Activated CD4-positive, alpha-beta T cell treated with anti-CD3 and anti-CD28 coated beads, Interleukin-2, amount 50 U/mL, for 4 hours (primary cell): ENCODE results near the gene SH3GL2.

Source experiments
- DNase-seq, 2 experiments: peaks; one replicate each; pipeline ENCODE4 v3.0.0-alpha.2; 2020

SH3GL2 gene

DNA sequence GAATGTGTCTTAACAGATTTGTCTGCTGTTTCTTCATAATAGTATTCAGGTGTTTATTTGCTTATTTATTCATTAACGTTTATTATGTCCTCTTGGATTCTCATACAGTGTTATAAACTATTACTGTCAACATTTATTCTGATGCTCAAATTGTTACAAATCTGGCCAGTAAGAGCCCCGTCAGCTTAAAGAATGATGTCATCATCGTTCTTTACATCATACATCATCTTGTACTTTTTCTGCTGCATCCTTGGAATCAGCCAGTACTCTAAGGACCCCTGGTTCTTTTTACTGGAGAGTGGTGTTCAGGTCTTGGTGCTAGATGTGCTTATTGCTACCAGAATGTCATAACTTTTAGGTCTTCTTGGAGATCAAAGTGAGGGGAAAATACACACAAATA, 86.6 kb downstream of the SH3GL2 start:
- DNase-seq: no peak

DNA sequence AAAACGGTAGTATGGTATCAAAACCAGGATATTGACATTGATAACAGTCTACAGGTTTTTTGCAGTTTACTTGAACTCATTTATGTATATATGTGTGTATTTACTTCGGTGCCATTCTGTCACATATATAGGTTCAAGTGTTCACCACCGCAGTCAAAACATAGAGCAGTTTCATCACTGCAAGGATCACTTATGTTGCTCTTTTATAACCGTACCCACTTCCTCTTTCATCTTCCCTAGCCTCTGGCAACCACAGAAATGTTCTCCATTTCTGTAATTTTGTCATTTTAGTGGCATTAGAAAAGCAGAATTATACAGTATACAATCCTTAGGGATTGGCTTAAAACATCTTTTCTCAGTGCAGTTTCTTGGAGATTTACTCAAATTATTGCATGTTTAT, 90.3 kb downstream of the SH3GL2 start:
- no peak for DNase-seq

DNA sequence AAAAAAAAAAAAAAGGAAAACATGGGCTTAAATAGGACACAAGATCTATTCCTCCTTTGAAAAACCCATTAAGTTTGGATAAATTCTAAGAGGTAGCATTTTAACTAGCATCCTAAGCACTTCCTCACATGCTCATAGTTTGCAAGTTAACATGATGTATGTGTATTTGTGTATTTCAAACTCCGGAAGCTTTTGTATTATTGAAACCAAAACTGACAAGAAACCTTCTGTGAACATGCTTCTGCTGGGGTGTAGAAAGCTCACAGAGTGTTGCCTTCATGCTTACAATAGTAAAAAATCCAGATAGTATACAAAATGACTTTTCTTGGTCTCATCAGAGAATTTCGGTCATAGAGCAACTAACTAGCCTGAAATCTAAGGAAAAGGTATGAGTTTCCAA, 103.8 kb downstream of the SH3GL2 start:
- no peak for DNase-seq

DNA sequence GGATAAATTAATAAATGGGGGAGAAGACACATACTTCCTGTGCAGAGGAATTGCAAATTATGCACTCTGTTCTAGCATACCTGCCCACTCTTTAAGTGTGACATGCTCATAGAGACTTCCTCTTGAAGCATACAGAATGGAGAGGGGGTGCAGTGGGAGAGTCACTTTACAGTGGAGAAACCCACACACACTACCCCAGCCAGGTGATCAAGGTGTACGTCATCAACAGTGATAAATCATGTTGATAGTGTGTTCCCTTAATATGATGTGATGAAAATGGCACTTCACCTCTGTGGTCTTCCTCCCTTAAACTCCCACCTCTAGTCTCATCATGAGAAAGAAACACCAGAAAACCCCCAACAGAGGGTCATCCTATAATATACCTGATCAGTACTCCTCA, 110.0 kb downstream of the SH3GL2 start:
- no peak for DNase-seq

DNA sequence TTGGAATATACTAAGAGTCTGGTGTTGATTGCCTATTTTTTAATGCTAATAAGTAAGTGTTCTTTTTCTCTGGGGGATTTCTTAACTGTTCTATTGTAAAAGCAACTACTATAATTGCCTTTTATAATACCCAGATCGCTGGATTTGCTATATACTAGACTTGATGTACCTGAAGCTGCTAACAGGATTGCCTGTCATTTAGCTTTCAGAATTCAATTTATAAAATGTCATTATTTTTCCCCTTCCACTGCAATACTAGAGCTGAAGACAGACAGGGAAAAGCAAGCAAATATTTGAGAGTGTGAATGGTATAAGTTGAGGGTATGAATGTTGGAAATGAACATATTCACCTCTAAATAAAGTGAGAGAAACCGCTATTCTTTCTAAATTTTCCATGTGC, 115.5 kb downstream of the SH3GL2 start:
- no peak for DNase-seq

DNA sequence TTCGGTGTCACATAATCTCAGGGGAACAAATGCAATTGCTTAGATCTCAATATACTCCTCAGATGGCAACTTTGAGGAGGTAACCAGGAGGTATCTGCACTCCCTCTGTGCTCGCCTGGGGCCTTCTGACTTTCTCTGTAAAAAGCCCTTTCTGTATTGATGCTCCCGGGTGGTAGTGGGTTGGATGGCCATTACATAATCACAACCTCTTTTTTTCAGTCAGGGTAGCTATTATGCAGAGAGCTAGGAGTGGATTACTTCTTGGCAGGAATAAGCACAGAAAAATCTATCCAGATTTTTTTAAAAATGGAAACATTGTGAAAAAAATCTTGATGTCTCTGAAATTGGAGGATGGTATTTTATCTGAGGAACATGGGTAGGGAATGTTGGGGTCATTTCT, 116.6 kb downstream of the SH3GL2 start:
- no peak for DNase-seq

DNA sequence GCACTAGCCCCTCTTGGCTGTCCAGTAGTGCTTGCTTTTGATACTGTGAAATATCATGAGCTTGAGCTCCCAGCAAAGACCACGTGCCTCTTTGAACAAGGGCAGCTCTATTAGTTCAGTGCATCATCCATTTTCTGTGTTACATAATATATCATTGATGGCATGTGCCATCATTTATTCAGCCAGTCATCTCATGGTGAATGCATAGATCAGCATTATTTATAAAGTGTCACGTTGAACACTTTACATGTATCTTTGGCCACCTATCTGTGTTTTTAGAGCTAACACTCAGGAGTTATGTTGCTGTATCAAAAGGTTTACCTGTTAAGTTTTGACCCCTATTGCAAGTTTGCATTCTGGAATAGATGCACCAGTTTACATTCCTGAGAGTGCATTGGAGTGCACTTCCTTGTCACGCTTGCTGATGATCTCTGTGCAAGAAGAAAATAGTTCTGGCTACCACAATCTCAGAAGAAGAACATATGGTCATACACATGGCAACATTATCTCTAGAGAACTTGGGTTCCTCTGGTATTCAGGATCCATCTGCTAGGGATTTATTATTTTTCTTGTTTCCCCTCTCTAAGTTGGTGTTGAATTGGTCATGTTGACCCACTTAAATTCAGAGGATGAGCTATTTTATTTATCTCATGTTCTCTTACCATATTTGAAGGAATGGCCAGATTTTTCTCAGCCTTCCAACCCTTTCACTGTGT, 120.9 kb downstream of the SH3GL2 start:
- no peak for DNase-seq

DNA sequence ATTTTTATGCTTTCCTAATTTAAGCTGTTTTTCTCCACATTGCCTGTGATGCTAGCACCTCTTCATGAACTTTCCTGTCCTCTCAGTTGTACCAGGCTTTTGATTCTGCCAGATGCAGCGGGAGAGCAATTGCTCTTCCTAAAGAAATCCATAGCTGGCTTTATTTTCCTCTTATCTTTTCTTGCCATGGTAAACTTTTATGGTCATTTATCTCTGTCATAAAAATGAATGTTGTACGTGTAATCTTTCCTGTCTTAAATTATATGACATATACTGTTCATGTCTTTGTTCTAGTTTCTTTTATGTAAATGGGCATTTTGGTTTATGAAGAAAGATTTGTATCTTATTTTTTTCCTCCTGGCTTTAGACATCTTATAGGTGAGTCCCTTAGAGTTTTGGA, 127.5 kb downstream of the SH3GL2 start:
- DNase-seq: no peak

DNA sequence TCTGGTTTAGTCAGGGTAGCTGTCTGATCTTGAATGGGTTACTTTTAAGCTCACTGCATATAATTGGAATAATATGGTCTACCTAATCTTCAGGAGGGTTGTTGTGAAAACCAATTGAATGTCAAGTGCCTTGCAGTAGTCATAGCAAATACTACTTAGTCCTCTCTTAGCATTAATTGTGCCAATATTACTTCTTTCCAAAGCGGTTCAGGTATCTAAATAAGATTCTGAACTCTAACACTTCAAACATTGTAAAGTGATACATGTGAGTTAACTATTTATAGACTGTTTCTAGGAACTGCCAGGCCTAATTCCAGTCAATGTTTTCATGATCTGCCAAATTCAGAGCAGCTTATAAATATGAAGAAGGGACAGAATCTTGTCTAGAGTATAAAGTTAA, 140.2 kb downstream of the SH3GL2 start:
- DNase-seq: no peak

DNA sequence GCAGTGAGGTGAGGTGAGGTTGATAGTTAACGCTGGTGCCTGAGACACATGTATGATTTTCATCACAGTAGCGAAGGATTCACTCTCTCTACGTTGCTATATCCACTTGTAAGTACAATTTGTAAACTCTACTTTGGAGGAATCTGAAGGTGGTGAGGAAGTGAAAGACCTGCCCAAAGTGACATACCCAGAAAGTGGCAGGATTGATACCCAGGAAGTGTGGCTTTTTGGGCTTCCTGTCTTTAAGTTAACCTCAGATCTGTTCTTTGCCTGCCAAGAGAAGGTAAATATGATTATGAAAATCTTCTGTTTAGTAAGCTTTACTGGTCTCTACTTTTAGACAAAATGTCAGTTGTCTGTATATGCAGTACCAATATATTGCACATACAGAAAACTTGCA, 143.1 kb downstream of the SH3GL2 start:
- DNase-seq: no peak

DNA sequence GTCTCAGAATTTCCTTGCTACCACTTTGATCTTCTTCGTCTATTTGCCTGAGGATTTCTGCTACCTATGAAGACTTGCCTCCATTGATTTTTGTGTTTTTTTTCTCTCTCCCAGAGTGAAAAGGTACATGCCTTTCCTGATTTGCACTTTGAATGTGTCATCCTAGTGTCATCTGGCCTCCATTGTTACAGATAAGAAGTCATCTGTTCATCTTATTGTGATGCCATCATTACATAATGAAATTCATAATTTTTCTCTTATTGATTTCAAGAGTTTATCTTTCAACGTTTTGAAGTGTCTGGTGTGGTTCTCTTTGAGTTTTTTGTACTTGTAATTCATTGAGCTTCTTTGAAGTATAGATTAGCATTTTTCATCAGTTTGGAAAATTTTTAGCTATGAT, 144.8 kb downstream of the SH3GL2 start:
- no peak for DNase-seq

DNA sequence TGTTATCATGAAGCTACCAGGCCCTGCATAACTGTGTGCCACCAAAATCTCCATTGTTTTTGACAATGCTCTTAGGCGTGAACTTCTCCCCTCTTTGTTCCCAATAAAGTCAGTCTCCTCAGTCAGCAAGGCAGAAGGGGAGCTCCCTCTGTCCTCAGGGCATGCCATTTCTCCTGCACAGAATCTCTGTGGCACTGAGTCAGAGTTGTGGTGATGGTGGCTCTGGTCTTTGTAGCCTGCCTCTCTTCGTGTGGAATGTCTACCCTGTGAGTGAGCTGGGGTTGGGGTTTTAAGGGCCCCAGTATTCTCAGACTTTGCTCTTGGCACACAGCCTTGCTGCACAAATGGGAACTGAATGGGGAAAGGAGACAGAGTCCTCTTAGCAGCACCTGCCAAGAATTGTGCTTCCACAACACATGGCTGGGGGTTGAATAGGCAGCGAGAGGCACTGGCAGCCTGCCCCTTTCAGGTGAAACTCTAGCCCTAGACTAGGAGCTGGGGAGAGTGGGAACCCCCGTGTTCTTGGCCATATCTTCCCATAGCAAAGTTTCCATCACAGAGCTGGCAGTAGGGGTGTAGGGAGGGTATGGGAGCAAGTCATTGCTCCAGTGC, 146.6 kb downstream of the SH3GL2 start:
- DNase-seq: no peak

DNA sequence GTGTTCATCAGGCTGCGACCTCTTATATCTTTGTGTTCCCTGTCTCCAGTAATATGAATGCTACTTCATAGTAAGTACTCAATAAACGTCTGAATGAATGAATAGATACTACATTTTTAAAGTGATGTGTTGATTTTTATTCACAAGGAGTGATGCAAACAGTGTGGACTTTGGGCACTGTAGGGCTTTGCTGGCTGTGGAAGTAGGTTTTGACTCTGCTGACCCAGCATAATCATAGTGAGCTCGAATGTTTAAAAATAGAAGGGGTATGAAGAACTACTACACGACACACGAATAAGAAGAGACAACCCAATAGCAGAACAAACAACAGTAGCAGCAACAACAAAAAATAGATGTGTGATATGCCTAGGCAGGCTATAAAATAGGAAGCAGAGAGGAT, 147.4 kb downstream of the SH3GL2 start:
- no peak for DNase-seq

DNA sequence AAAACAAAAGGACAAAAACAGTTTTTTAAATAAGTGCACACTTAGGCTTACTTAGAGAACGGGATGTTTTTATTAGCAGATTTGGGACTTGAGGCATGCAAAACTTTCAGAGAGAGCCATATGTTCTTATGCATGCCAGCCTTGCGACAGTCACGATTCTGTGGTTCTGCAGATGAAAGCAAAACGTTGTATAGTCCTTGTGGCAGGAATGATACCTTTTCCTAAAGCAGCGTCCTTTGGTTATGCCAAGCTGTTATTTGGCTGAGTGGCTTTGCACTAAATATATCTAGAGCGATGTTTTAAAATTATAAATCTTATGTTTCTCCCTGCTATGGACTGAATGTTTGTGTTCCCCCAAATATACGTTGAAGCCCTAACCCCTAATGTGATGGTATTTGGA, 152.0 kb downstream of the SH3GL2 start:
- no peak for DNase-seq

DNA sequence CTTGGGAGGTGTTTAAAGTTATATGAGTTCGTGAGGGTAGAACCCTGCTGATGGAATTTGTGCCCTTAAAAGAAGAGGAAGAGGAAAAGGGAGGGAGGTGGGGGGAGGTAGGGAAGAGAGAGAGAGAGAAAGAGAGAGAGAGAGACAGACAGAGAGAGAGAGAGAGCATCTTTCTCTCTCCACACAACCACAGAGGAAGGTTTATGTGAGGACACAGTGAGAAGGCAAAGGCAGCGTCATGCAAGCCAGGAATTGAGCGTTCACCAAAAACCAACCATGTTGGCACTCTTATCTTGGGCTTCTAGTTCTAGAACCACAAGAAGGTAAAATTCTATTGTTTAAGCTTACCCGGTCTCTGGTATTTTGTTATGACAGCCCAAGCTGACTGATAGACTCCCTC, 152.4 kb downstream of the SH3GL2 start:
- DNase-seq: no peak

DNA sequence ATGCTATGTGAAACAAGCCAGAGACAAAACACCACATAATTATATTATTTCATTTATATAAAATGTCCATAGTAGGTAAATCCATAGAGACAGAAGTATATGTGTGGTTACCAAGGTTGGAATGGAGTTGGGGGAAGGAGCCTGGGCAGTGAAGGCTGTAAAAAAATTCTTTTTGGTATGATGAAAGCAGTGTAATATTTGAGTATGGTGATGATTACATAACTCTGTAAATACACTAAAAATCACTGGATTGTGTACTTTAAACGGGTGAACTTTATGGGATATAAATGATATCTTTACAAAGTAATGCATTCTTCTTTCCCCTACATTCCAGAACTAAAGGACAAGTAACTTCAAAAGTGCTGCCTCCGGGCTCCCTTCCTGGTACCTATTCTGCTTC, 155.8 kb downstream of the SH3GL2 start:
- DNase-seq: no peak

DNA sequence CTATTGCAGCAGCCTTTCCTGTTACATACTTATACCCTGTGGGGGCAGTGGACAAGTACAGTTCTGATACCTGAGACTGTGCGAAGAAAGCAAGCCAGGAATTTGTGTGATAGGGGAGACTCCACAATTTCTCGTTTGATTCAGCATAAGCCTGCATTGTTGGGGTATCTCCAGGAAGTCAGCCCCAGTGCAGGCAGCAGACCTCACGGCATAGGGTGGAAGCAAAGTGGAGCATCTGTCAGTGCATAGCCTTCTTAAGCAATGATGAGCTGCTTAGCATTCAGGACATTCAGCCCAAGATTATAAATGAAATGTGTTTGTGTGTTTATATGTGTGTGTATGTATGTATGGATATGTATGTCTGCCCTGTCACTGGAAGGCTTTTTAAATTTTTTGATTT, 157.0 kb downstream of the SH3GL2 start:
- no peak for DNase-seq

DNA sequence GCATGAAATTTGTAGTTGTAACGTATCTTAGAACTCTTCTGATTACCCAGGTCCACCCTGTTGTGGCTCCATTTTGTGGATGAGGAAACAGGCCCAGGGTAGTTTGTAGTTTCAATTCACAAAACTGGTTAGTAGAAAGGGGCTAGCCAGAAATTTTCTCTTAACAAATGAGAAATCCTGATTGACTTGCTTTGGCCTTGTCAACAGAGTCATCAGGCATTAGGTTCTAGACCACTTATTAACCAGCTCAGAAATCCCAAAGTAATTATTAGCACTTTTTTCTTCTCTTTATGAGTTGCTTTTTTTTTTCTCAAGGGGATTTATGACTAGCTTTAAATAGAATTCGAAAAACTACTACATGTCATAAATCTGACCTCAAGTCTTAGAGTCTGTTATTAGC, 160.2 kb downstream of the SH3GL2 start:
- no peak for DNase-seq

DNA sequence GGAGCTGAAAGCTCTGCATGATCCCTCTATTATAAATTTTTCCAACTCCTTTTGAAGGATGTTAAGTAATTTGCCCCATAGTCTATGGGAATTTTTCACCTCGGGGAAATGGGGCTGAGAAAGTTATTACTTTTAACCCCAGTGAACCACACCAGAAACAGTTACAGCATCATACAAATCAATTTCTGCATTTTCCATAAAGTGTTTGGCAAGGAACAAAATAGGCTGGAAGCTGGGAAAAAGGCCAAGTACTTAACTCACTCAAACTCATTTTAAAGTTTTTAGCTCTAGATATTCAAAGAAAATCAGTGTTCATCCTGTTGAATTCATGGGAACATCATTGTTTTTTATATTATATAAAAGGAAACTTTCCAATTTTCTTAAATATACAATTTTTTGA, 160.9 kb downstream of the SH3GL2 start:
- no peak for DNase-seq

DNA sequence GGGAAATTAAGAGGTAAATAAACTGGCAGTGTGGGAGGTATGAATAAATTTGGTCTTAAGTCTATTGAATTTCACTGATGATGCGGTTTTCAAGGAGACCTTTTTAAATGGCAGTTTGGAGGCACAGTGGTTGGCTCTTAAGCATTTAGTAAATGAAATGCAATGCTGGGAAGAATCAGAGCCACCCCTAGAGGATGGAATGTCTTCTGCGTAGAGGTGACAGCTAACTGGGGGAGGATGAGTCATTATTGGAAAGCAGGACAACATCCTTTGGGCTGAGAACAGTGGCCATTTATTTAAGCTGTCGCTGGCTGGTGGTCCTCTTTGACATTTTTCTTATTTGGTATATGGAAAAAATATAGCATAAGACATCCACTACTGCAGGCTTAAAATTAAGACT, 163.2 kb downstream of the SH3GL2 start:
- no peak for DNase-seq

DNA sequence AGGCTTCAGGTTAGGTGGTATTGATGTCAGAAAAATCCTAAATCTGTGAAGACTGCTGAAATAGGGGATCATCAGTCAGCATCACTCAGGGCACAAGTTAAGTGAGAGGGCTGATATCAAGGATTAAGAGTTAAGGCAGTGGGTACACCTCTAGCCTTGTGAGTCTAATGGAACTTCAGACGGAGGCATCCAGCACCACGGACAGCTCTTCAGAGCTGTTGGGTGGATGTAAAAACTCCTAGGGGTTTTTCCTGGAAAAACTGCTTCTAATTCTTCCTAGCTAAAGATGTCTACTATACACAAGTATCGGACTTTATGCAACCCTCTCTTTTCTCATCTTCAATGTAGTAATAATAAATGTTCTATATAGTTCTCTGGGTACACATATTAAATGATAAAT, 165.9 kb downstream of the SH3GL2 start:
- DNase-seq: no peak

DNA sequence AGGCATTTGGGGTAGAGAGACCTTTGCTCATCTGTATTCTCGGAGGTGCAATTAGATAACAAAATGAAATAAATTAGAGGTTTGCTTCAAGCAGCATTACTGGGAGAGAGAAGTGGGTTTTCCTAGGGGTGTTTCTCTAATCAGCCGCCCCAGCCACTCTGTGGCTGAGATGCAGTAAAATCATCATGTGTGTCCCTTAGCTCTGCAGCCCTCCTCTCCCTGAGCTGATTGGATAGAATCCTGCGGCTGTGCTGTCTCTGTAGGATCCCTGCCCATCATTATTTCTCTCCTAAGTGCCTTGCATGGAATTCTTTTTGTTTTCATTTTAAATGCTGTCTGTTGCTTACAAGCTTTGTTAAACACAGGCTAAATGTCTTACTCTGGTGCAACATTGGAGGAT, 171.4 kb downstream of the SH3GL2 start:
- DNase-seq: no peak

DNA sequence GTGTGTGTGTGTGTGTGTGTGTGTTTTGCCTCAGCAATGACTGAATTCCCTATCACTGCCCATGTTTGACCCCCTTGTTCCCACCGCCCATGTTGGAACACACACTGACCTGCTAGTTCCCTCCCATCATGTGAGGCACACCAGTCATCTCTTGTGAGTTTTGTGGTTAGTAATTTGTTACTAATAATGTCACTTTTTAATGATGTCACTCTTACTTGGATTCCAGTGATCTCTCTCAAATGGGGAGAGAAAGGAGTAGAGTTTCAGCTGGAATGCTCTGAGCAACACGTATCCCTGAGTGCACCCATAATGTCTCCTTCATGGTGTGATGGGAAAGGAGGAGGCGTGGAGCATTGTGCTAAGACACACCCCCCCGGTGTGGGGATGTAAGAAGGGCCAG, 172.6 kb downstream of the SH3GL2 start:
- no peak for DNase-seq

DNA sequence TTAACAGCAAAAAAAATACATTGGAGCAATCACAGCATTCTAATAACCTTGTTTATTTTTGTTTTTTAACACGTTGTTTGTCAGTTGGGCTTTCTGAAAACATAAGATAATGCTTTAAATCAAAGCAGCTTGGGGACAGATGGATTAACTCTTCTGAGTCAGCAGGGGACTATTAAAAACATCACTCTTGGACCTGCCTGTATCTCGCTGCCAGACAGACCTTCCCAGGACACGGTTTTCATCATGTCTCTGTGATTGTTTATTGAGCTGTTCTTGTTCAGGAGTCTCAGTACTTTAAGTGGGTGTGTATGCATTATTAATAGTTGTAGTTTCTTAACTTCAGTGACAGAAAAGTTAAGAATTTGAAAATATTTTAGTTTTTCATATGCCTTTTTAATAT, 173.2 kb downstream of the SH3GL2 start:
- no peak for DNase-seq

DNA sequence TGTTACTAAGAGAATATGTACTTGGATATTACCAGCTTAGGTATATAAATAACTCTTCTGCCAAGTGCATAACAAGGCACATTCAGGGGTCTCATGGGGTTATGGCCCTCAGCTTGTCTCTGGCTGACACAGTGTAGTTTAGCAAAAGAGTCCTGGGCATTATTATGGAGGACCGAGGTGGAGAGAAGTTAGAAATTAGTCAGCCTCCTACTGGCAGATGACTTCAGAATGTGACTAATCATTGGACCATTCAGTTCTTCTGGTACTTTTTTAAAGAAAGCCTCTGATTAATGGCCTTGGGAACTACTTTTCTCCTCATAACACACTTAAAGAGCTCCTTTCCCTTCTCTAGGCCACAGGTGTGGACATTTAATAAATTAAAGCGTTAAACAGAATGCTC, 178.9 kb downstream of the SH3GL2 start:
- DNase-seq: no peak
